K562 (cell line): ENCODE measurements around the gene IMMP2L. TPM values are rescaled to one million over a fixed set of nuclear protein-coding genes. Genes with fewer than 3 reads are reported as not detected.

Source experiments
- BRD4 ChIP-seq: fragments of 200-600 bp; sonication (generic); IDR thresholded peaks from 2 replicates; pipeline ENCODE4 v1.6.1; 2017; ENCODE audit warnings: inconsistent platforms
- CBX2 ChIP-seq: fragments of 200-600 bp; sonication (generic); IDR thresholded peaks from one replicate; pipeline ENCODE4 v1.6.1; 2012; ENCODE audit warnings: mild to moderate bottlenecking, low read length, inconsistent platforms; ENCODE audit not compliant: insufficient read depth, poor library complexity, severe bottlenecking
- CC2D1A ChIP-seq: fragments of 450-650 bp; IDR thresholded peaks from 2 replicates; pipeline ENCODE4 v1.6.1; 2017; ENCODE audit warnings: mild to moderate bottlenecking
- EHMT2 ChIP-seq: fragments of 450-650 bp; IDR thresholded peaks from 2 replicates; pipeline ENCODE4 v1.6.1; 2018; ENCODE audit warnings: antibody characterized with exemption
- ESRRA ChIP-seq: fragments of 450-650 bp; IDR thresholded peaks from 2 replicates; pipeline ENCODE4 v1.6.1; 2014; ENCODE audit warnings: low read depth, mild to moderate bottlenecking, moderate library complexity, borderline replicate concordance
- GATA2 ChIP-seq: sonication (generic); formaldehyde crosslinking; IDR thresholded peaks from 2 replicates; pipeline ENCODE4 v1.4.0; 2020; ENCODE audit warnings: mild to moderate bottlenecking, missing genetic modification reagents
- HDAC3 ChIP-seq: fragments of 450-650 bp; IDR thresholded peaks from 2 replicates; pipeline ENCODE4 v1.6.1; 2018; ENCODE audit warnings: borderline replicate concordance, mild to moderate bottlenecking, moderate library complexity; ENCODE audit not compliant: partially characterized antibody
- JUN ChIP-seq, 2 experiments: sonication (generic) in 1 of 2; formaldehyde crosslinking in 1 of 2; IDR thresholded peaks; 2 replicates each; pipeline versions ENCODE4 v1.6.1 to v1.8.0; 2012 to 2022; ENCODE audit warnings: borderline replicate concordance in 2 of 2, mild to moderate bottlenecking in 2 of 2, improper control_type of control experiment in 1 of 2, low read depth in 1 of 2, low read length in 1 of 2, missing genetic modification reagents in 1 of 2
- KLF10 ChIP-seq: fragments of 250-450 bp; sonication (Bioruptor Pico); IDR thresholded peaks from 2 replicates; pipeline ENCODE4 v1.6.1; 2021; ENCODE audit warnings: matching md5 sums
- LEF1 ChIP-seq: fragments of 450-650 bp; IDR thresholded peaks from 2 replicates; pipeline ENCODE4 v1.6.1; 2016; ENCODE audit warnings: mild to moderate bottlenecking
- SOX6 ChIP-seq: fragments of 450-650 bp; IDR thresholded peaks from 2 replicates; pipeline ENCODE4 v1.6.1; 2014; ENCODE audit warnings: mild to moderate bottlenecking
- SRSF3 ChIP-seq: fragments of 200-400 bp; formaldehyde crosslinking; IDR thresholded peaks from 2 replicates; pipeline ENCODE4 v1.6.1; 2016; ENCODE audit warnings: mild to moderate bottlenecking, low read length, moderate library complexity; ENCODE audit not compliant: insufficient read depth
- STAT5A ChIP-seq: IDR thresholded peaks from 2 replicates; pipeline ENCODE4 v1.6.1; 2012; ENCODE audit warnings: low read length, inconsistent platforms, borderline replicate concordance
- TCF3 ChIP-seq: sonication (generic); formaldehyde crosslinking; IDR thresholded peaks from 2 replicates; pipeline ENCODE4 v1.4.0; 2020; ENCODE audit warnings: mild to moderate bottlenecking, missing genetic modification reagents
- TEAD2 ChIP-seq: fragments of 450-650 bp; IDR thresholded peaks from 2 replicates; pipeline ENCODE4 v1.6.1; 2016; ENCODE audit warnings: missing genetic modification characterization, control low read depth, missing compliant biosample characterization
- TRIM24 ChIP-seq, 2 experiments: fragments of 450-650 bp; IDR thresholded peaks; 2 replicates each; pipeline ENCODE4 v1.6.1; 2016
- U2AF2 ChIP-seq: fragments of 200-400 bp; formaldehyde crosslinking; optimal IDR thresholded peaks from 2 replicates; pipeline ENCODE3; 2017; ENCODE audit warnings: low read depth, mild to moderate bottlenecking, low read length
- polyA plus RNA-seq, 8 experiments: library from polyadenylated mRNA; depleted of rRNA in 4 of 8; stranded (reverse) in 5 of 8; unstranded in 3 of 8; fragments of >200 nt; fragmentation: Nextera tagmentation in 2 of 8; fragmentation: Illumina TruSeq in 1 of 8; extraction: Ambion mirVana in 2 of 8; extraction: Trizol in 1 of 8; gene quantifications; 2 replicates each; pipeline versions ENCODE4 v1.2.1 to v1.2.3, GENCODE V29; 2011 to 2014; ENCODE audit warnings: inconsistent platforms in 1 of 8, missing spikeins in 1 of 8
- total RNA-seq, 7 experiments: library from RNA; depleted of rRNA in 6 of 7; stranded (reverse); fragments of >200 nt in 6 of 7; fragmentation: Illumina TruSeq in 2 of 7; extraction: Trizol in 2 of 7; gene quantifications; 2 replicates each; pipeline versions ENCODE4 v1.2.1 to v1.2.3, GENCODE V29; 2011 to 2021; ENCODE audit warnings: low replicate concordance in 1 of 7
- TF ChIP-seq, protein P1 (sequence below): fragments of 250-450 bp; sonication (Bioruptor Pico); IDR thresholded peaks from 2 replicates; pipeline ENCODE4 v1.8.0; 2021; ENCODE audit warnings: mild to moderate bottlenecking, moderate library complexity
- TF ChIP-seq, protein P2 (sequence below): fragments of 250-450 bp; sonication (Bioruptor Pico); IDR thresholded peaks from 2 replicates; pipeline ENCODE4 v1.6.1; 2021; ENCODE audit warnings: mild to moderate bottlenecking
- TF ChIP-seq, protein P3 (sequence below): fragments of 450-650 bp; IDR thresholded peaks from 2 replicates; pipeline ENCODE4 v1.6.1; 2018; ENCODE audit warnings: mild to moderate bottlenecking, low read depth; ENCODE audit not compliant: partially characterized antibody
- TF ChIP-seq, protein P4 (sequence below): fragments of 450-650 bp; IDR thresholded peaks from 2 replicates; pipeline ENCODE4 v1.6.1; 2018; ENCODE audit not compliant: partially characterized antibody

IMMP2L gene
- total and polyA plus RNA-seq, 9 of the 15 experiments (the other 6 are each of a cell fraction or from before 2014, with no cell fraction given): 29.7 to 116 (median 53.0) TPM

- TF ChIP-seq, protein P1, sequence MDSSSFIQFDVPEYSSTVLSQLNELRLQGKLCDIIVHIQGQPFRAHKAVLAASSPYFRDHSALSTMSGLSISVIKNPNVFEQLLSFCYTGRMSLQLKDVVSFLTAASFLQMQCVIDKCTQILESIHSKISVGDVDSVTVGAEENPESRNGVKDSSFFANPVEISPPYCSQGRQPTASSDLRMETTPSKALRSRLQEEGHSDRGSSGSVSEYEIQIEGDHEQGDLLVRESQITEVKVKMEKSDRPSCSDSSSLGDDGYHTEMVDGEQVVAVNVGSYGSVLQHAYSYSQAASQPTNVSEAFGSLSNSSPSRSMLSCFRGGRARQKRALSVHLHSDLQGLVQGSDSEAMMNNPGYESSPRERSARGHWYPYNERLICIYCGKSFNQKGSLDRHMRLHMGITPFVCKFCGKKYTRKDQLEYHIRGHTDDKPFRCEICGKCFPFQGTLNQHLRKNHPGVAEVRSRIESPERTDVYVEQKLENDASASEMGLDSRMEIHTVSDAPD (CRISPR knock-in tag): 0 out of 2 replicates have a peak, but pooled peaks have one; percentile 55
- TF ChIP-seq CC2D1A: peak; percentile 92; the same call in 1 of the 2 replicates
- TF ChIP-seq JUN (IDR thresholded peaks at IDR 0.05; ENCODE audit: borderline replicate concordance, low read depth, low read length): no peak
- TF ChIP-seq JUN (CRISPR knock-in tag; IDR thresholded peaks at IDR 0.05; ENCODE audit: borderline replicate concordance): no peak
- TF ChIP-seq BRD4: no peak
- peak; percentile 73 to 83; a peak in 3 of 4 replicates for TF ChIP-seq TRIM24 (IDR thresholded peaks at IDR 0.05)
- TF ChIP-seq SOX6: peak; percentile 54
- TF ChIP-seq HDAC3: peak; percentile 75
- peak; percentile 91 for TF ChIP-seq TCF3
- no peak for TF ChIP-seq CBX2
- TF ChIP-seq, protein P2, sequence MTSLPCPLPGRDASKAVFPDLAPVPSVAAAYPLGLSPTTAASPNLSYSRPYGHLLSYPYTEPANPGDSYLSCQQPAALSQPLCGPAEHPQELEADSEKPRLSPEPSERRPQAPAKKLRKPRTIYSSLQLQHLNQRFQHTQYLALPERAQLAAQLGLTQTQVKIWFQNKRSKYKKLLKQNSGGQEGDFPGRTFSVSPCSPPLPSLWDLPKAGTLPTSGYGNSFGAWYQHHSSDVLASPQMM (CRISPR knock-in tag): no peak
- peak; percentile 56 for TF ChIP-seq GATA2 (CRISPR knock-in tag)
- TF ChIP-seq, protein P3, sequence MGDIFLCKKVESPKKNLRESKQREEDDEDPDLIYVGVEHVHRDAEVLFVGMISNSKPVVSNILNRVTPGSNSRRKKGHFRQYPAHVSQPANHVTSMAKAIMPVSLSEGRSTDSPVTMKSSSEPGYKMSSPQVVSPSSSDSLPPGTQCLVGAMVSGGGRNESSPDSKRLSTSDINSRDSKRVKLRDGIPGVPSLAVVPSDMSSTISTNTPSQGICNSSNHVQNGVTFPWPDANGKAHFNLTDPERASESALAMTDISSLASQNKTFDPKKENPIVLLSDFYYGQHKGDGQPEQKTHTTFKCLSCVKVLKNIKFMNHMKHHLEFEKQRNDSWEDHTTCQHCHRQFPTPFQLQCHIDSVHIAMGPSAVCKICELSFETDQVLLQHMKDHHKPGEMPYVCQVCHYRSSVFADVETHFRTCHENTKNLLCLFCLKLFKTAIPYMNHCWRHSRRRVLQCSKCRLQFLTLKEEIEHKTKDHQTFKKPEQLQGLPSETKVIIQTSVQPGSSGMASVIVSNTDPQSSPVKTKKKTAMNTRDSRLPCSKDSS: peak; percentile 58
- TF ChIP-seq LEF1: peak; percentile 96
- no peak for TF ChIP-seq ESRRA
- TF ChIP-seq, protein P4, sequence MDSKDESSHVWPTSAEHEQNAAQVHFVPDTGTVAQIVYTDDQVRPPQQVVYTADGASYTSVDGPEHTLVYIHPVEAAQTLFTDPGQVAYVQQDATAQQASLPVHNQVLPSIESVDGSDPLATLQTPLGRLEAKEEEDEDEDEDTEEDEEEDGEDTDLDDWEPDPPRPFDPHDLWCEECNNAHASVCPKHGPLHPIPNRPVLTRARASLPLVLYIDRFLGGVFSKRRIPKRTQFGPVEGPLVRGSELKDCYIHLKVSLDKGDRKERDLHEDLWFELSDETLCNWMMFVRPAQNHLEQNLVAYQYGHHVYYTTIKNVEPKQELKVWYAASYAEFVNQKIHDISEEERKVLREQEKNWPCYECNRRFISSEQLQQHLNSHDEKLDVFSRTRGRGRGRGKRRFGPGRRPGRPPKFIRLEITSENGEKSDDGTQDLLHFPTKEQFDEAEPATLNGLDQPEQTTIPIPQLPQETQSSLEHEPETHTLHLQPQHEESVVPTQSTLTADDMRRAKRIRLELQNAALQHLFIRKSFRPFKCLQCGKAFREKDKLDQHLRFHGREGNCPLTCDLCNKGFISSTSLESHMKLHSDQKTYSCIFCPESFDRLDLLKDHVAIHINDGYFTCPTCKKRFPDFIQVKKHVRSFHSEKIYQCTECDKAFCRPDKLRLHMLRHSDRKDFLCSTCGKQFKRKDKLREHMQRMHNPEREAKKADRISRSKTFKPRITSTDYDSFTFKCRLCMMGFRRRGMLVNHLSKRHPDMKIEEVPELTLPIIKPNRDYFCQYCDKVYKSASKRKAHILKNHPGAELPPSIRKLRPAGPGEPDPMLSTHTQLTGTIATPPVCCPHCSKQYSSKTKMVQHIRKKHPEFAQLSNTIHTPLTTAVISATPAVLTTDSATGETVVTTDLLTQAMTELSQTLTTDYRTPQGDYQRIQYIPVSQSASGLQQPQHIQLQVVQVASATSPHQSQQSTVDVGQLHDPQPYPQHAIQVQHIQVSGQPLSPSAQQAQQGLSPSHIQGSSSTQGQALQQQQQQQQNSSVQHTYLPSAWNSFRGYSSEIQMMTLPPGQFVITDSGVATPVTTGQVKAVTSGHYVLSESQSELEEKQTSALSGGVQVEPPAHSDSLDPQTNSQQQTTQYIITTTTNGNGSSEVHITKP: no peak
- no peak for TF ChIP-seq KLF10 (CRISPR knock-in tag)
- TF ChIP-seq SRSF3: no peak
- TF ChIP-seq U2AF2: no peak
- TF ChIP-seq TEAD2 (tag): peak; percentile 42; the same call in 1 of the 2 replicates
- peak; percentile 63 for TF ChIP-seq STAT5A
- TF ChIP-seq EHMT2: 0 out of 2 replicates have a peak, but pooled peaks have one; percentile 6
Measured at GRCh38 chr7:111477462-111478225, 84.6 kb downstream of the IMMP2L start (continued).
